NCI-H446 treated with DMSO at 0.1 percent for 48 hours (cell line): Measurements from ENCODE around the gene GNAO1.

ENCODE experiments used
- DNase-seq: peaks from one replicate; lab custom pipeline; 2025; lab: John Stamatoyannopoulos, UW

The GNAO1 gene

DNA sequence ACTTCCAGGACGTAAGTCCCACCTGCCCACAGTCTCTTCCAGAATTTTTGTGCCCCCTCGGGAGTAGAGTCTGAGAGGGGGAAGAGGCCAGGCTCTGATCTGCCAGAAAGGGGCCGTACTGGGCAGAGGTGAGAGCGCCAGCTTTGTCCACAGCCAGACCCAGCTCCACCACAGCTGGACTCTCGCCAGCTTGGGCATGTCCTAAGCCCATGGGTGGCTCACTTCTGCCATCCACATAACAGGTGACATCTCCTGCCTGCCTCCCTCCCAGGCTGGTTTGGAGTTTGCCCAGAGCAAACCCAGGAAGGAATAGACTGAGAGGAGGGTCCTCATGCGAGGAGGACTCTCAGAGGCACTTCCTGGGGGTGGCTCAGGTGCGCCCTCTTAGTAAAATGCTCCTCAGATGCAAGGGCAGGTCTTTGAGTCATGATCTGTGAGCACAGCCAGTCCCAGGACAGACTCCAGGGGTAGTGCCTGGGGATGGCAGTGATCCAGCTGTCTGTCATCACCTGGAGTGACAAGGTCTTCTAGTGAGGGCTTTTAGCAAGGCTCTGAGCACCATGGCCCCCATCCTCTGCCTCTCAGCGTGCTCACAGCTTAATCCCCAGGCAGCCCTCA lies 144.9 kb downstream of the GNAO1 start:
- DNase-seq, result no peak

DNA sequence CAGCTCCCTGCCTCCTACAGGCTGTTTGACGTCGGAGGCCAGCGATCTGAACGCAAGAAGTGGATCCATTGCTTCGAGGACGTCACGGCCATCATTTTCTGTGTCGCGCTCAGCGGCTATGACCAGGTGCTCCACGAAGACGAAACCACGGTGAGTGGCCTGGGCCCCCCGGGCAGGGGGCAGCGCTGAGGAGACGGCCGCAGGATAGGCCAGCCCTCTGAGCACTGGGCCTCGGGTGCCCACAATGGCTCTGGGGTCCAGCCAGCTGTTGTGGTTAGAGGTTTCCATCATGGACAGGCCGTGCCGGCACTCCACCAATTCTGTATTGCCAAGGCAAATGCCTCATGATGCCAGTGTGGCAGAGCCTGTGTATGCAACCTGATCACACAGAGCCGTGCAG lies 145.4 kb downstream of the GNAO1 start:
- no peak for DNase-seq

DNA sequence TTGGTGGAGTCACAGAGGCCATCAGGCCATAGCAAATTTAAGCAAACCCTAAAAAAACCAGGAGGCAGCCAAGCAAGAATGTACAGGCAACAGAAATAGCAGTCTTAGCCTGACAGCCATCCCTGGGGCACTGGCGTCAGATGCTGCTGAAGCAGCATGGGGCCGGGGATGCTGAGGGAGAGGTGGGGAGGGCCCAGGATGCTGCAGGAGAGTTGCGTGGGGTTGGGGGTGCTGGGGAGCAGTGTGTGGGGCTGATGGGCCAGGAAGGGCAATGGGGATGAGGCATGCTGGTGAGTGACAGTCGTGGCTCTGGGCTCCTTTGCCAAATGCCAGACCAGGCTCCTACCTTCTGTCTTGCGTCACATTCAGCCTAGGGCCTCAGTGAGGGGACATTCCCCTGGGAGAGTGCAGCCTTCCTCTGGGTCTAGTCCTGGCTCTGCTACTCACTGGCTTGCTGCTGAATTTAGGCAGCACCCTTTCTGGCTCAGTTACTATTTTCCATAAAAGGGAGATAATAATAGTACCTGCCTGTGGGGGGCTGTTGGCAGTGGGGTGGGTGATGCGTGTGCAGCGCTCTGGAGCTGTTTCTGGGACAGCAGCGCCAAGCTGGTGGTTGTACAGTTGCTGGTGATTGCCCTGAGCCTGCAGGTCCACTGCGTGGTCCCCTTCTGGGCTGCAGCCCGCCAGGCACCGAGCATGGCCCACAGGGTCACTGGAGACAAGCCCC lies 146.0 kb downstream of the GNAO1 start:
- DNase-seq, result no peak

DNA sequence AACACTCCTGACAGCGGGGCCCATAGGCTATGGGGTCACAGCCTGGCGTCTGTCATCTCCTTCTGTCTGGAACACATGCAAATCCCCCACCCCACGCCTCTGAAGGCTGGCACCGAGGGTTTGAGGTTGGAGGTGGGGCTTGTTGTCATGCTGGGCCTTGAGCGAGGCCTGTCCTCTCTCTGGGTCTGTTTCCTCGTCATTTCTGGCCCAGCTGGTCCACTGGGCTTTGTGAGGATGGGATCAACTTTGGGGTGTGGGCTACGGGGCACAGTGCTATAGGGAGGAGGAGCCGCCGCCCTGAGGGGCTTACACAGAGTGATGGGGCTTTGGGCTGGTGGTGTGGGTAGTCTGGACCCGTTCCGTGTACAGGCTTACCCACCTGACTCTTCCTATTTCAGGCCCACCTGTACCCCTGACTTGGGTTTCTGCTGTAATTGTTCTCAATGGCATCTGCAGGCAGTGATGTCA lies 146.6 kb downstream of the GNAO1 start:
- no peak for DNase-seq

DNA sequence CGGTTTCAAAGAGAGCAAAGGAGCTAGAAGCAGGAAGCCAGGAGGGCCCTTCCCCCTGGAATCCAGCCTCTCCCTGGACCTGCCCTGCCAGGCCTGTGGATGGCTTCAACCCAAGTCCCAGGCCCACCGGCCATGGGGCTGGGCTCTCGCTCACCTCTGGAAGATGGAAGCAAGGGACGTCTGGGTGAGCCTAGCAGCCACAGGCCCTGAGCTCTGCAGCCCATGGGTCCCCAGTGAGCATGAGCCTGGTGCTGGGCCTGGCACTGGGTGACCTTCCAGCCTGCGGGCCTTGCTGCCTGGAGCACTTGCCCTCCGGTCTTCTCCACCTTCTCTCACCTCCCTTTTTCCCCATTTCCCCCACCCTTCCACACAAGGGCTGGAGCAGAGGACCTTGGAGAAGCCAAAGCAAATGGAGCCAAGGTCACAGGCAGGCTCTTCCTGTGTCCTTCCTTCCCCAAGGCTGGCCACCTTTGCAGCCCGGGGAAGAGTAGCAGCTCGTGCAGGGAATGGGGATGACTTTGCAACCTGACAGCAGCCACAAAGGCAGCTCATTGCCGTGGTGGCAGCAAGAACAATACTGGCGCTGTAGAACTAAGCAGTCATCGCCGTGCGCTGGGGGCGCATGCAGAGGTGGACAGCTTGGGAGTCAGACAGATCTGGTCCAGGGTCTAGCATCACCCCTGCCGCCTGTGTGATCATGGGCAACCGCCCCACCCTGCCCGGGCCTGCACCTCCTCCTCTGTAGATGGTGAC lies 147.5 kb downstream of the GNAO1 start:
- no peak for DNase-seq

DNA sequence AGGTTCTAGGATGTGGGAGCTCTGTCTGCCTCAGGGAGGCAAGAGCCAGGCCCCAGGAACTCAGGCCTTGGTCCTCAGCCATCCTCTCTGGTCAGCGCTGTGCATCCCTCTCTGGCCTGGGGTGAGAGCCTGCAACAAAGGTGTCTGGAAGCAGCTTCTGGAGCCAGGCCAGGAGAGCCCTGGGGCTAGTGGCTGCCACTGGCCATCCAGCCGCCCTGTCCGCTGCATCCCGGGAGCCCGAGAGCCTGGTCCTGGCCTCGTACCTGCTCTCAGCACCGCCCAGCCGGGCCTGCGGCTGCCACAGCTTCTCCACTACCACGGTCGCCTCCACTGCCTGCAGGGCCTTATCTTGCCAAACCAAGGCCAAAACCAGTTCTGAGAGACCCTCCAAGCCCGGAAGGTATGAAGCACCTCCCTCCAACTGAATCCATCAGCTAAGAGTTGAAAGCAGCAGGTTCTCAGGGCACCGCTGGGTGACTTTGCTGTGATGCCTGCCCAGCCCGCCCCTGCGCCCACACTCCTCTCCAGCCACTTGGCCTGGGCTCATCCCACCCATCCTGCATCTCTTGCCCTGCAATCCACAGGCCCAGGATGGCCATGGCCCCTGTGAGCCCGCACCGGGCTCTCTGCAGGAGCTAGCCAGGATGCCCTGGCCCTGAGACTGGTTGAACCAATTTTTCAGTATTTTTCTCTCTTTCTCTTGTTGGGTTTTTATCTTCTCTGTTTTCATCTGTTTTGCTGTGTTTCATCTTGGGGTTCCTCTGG lies 148.3 kb downstream of the GNAO1 start:
- DNase-seq, result no peak

DNA sequence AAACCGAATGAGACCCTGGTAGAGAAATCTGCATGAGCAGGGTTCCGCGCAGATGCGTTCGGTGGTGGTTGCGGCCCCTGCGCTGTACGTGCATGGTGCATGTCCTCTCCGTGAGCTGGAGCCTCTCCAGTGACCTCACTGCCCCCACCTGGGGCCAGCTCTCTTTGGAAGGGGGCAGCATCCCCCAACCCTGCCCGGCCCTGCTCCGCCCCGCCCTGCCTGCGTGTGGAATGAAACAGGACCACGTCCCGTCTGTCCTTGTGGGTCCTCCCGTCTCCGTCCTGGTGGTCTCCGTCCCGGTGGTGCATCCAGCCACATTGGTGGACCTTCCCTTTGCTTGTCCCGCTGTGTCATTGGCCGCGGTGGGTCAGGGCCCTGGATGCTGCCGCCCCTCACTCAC lies 149.1 kb downstream of the GNAO1 start:
- DNase-seq, result no peak

DNA sequence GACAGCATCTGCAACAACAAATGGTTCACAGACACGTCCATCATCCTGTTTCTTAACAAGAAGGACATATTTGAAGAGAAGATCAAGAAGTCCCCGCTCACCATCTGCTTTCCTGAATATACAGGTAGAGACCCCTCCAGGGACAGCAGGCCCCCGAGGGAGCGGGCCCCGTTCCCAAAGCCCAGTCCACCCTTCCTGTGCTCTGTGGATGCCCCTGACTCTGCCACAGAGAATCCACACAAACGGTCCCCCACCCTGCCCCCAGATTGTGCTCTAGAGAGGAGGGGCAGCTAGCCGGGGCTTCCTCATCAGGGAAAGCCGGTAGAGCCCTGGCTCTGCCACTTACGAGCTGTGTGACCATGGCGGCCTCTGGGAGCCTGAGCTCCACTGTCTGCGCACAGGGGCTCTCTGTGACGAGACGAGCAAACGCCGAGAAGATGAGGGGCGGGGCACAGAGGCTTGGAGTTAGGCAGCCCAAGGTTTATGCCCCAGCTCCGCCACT lies 149.6 kb downstream of the GNAO1 start:
- DNase-seq, result no peak

DNA sequence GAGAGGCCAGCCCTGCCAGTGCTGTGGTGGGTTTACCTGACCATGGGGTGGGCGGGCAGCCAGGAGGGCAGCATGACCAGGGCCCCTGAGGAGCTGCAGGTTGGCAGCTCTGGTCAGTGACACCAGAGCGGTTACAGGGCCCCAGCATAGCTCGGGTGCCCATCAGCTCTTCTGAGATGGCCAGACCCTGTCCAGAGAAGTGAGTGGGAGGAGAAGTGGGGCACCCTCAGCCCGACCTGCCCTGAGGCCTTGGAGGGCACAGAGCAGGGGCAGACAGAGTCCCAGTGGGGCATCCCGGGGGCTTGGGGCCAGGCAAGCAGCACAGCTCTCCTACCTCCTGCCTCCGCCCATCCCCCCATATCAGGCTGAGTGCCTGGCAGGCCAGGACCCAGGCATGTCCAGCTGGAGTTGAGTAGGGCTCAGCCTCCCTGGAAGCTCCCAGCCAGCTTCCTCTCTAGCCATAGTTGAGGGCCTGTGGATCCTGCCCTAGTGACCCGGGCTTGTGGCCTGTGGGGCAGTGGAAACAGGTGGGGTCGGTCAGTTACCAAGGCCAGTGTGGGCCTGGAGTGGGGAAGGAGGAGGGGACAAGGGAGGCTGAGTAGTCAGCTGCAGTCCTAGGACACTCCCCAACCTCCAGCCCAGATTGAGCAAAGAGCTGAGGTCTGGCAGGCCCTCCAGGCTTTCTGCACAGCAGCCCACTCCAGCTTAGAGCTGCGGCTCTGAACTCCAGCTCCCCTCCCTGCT lies 150.5 kb downstream of the GNAO1 start:
- no peak for DNase-seq

DNA sequence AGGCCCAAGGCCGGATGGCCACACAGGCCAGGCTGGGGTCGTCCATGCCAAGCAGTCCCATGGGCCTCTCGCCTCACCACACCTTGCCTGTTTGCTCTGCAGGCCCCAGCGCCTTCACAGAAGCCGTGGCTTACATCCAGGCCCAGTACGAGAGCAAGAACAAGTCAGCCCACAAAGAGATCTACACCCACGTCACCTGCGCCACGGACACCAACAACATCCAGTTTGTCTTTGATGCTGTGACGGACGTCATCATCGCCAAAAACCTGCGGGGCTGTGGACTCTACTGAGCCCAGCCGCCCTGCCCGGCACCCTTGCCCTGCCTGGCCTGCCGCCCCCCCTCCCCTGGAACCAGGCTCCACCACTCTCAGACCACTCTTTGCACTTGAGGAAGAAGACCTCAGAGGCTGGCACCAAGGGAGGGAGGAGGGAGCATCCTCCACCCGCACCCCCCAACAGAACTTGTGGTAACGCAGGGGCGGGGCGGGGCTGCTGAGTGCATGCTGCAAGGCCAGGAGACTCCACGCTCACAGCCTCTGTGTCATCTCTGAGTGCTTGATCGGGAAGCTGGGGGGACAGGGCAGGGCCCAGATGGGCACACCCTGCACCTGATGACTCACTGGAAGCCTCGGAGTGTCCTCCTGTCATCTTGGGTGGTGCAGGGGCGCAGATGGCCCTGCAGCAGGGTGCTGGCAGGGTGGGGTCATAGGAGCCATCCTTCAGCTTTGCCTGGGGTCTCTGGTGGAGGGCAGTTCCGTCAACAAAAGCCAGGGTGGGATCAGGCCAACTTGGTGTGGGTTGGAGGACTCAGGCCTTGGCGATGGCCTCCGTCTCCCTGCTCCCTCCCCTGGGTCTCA lies 152.6 kb downstream of the GNAO1 start:
- DNase-seq, result no peak

DNA sequence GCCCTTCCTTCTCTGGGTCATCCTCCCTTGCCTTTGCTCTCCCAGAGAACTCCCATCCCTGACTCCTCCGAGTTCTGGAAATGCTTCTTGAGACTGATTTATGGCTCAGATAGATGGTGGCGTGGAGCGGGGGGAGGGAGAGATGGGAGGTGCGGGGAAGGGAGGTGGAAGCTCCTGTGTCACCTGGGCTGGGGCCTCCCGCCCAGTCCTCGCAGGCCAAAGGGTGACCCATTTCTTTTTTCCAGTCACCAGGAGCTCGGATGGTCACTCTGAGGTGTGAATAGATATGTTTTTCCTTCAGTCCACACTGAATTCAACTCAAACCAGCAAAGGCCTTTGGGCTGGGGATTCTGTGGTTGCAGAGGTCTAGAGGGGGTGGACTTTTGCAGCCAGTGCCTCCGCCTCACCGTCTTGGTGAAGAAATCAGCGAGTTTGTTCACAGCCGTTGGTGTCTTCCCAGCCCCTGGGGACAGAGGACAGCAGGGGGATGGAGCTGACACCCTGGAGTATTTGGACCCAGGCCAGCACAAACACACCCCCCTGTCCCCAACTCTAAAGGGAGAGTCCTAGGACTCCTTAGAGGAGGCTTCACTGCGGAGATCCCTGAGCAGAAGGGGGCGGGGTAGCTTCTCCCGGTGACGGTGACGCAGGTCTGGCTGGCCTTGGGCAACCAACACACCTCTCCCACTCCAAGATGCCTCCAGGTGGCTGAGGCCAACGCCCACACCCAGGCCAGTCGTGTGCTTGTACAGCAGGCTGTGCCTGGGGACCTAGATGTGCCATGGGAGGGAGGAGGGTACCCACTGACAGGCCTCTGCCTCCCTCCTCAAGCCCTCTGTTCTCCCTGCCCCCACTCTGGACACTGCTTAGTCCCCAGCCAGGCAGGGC lies 153.5 kb downstream of the GNAO1 start:
- no peak for DNase-seq

DNA sequence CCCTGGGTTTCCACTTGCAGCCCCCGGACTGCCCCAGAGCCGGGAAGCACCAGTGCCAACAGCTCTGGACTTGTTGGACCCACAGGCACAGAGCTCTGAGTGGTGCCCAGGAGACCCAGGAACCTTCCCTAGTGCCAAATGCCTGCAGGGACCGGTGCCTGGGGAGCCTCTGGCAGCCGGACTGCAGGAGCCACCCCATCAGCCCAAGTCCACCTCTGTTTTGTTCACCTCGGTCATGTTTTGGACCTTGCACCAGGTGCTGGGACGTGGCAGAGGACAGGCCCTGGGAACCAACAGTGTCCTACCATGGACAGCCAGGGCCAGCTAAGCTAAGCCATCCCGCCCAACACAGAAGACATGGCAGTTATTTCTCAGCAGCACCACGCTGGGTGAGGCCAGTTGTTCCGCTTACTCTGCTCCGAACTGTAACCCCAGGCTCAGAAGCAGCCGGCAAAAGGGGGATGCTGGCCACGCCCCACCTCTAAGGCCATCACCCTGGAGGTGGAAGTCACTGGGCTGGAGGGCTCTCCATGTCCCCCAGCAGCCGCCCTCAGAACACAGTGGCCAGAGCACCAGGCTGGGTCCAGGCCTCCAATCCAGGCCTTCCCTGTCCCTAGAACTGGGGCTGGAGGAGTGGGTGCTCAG lies 154.2 kb downstream of the GNAO1 start:
- no peak for DNase-seq

DNA sequence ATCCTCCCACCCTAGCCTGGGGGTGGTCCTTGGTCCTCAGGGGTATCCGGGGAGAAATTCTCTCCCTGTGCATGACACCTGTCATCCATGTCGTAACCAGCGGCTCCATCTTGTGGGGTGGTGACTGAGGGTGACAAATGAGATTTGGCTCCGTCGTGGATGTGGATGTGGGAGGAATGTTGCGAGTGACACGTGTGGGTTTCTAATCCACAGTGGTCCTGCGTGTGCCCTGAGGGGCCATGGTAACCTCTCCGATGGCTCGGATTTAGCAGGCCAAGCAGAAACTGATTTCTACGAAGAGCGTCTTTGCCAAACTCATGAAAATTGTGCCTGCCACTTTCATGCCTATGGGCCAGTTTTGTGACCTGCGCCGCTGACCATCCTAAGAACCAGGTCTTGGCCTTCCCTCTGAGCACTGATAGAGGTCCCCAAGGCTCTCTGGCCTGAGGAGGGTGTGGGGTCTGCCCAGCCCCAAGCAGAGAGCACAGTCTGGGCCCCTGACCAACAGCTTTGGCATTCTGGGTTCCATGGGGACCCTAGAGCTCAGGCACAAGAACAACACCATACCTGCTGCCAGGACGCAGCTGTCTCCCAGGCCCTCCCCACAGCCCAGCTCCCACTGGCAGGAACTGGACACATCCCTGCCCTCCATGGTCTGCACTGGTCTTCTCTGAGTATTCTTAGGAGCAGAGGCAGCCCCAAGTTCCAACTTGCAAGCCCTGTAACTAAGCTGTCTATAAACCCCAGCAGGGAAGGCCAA lies 155.0 kb downstream of the GNAO1 start:
- no peak for DNase-seq

DNA sequence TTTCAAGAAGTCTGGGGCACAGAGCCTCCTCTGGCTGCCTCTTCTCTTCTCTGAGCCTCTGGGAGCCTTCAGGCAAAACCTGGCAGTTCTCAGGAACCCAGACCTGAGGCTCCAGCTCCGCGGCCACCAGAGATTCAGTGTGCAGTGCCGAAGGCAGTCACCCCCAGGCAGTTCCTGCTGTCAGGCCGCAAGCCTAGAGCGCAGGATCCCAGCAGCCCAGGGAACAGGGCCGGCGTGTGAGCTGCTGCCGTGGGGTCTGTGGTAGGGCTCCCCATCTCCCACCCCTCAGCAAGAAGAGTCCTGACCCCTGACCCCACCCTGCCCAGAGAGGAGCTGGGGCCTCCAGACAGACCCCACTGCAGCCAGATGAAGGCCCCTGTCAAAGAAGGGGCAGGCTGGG lies 155.9 kb downstream of the GNAO1 start:
- no peak for DNase-seq

DNA sequence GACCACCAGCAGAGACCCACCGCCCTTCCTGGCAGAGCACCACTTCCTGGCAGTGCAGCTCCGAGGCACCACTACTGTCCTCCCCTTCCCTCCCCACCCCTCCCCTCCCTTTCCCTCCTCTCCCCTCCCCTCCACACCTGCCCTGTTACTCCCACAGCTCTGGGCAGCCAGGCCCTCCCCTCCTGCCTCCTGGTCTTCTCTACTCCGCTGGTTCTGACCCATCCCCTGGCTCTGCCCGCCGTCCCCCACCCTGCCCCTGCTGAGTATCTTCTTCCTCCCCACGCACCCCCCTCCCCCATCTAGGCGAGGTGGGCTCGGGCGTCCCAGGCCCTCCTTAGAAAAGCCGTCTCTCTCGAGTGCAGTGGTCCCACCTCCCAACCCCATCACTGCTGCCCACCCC lies 156.4 kb downstream of the GNAO1 start:
- no peak for DNase-seq

DNA sequence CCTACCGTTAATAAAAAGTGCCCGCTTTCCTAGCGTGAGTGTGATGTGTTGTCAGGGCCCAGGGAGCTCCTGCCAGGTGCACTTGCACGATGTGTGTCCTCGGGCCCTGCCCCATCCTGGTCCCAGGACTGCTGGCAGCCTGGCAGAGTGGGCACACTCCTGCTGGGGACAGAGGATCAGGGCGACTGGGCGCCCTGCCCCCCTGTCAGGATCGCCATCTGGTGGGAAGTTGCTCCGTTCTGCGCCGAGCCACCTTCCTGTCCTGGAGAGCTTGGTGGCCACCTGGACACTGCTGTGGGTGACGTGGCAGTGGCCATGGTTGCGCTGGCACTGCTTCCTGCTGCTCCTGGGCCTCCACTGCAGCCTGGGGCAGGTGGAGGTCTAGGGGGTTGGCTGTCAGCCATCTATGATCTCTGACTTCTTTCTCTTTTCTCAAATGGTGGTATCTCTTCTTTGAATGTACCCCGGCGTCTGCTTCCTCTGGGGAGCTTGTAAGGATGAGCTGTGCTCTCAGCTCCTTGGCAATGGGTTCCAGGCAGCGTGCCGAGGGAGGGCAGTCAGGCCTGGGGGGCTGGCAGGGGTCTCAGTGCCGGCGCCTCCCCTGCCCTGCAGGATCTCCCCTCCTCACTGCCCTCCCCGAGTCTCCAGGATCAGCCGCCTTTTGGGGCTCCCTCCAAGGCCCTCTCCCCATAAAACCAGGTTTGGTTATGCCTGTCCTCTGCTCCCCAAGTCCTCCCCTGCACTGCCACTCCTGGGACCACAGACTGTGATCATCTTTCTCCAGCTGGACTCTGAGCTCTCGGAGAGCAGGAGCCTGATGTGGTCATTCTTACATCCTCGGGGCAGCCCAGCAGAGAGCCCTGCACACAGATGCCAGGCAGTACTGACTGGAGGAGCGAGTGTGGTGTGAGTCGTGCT lies 157.1 kb downstream of the GNAO1 start:
- DNase-seq, result peak; percentile 90

DNA sequence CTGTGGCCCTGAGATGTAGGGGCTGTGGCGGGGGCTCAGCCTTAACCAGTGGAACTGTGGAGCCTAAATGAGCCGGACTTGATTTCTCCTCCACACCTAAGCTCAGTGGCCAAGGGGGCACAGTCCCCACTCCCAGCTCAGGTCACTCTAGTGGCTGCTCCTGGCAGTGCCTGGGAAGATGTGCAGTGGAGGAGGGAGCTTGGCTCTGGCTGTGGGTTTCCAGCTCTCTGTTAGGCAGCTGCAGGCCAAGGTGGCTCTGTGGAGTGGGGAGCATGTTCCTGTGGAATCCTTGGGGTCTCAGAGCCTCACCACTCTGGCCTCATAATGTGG lies 157.8 kb downstream of the GNAO1 start:
- DNase-seq, result no peak
